OCI-LY3 (cell line): Measurements from ENCODE around the gene TMEM135.
"Not testable (repeated sequence)": the region's sequence is repeated elsewhere in the genome, so short reads cannot be mapped to it uniquely, and the experiment has no call there.

ENCODE experiments used
- H2AFZ ChIP-seq: fragments of 200-600, 300-600 bp; shearing (Covaris generic); 2 replicates; pipeline ENCODE4 v1.6.0; 2014; ENCODE audit warnings: antibody characterized with exemption, low read depth, low read length
- H3K27ac ChIP-seq: fragments of 200-600, 300-600 bp; sonication (generic); 2 replicates; pipeline ENCODE4 v1.5.1; 2014; ENCODE audit warnings: mild to moderate bottlenecking, low read length, moderate library complexity, mixed read lengths
- H3K27me3 ChIP-seq: fragments of 200-600, 300-600 bp; sonication (generic); 2 replicates; pipeline ENCODE4 v1.6.1; 2014; ENCODE audit warnings: low read depth, low read length, mixed read lengths
- H3K36me3 ChIP-seq: fragments of 200-600, 300-600 bp; sonication (generic); replicated peaks from 2 replicates; pipeline ENCODE3; 2014; ENCODE audit warnings: low read depth, low read length, mixed read lengths
- H3K4me1 ChIP-seq: fragments of 300-600, 200-600 bp; sonication (generic); 2 replicates; pipeline ENCODE4 v1.6.1; 2014; ENCODE audit warnings: low read length, mixed read lengths
- H3K4me2 ChIP-seq: fragments of 200-600, 300-600 bp; sonication (generic); 2 replicates; pipeline ENCODE4 v1.6.1; 2014; ENCODE audit warnings: low read length, mixed read lengths
- H3K4me3 ChIP-seq: fragments of 300-600, 200-600 bp; sonication (generic); 2 replicates; pipeline ENCODE4 v1.5.1; 2014; ENCODE audit warnings: antibody characterized with exemption, mild to moderate bottlenecking, low read length, moderate library complexity
- H3K79me2 ChIP-seq: fragments of 300-600, 200-600 bp; shearing (Covaris generic); 2 replicates; pipeline ENCODE4 v1.6.1; 2014; ENCODE audit warnings: mild to moderate bottlenecking, low read length, mixed read lengths
- H3K9ac ChIP-seq: fragments of 300-600, 200-600 bp; shearing (Covaris generic); 2 replicates; pipeline ENCODE4 v1.6.0; 2014; ENCODE audit warnings: mild to moderate bottlenecking, low read length, moderate library complexity
- H3K9me3 ChIP-seq: fragments of 200-600, 300-600 bp; shearing (Covaris generic); 2 replicates; pipeline ENCODE4 v1.6.1; 2014; ENCODE audit warnings: low read length, mixed read lengths; ENCODE audit not compliant: insufficient read depth
- H4K20me1 ChIP-seq: fragments of 200-600, 300-600 bp; sonication (generic); 2 replicates; pipeline ENCODE4 v1.6.1; 2016; ENCODE audit warnings: low read length, mixed read lengths; ENCODE audit not compliant: insufficient read depth
- CTCF ChIP-seq: fragments of 200-600, 300-600 bp; sonication (generic); IDR thresholded peaks from 2 replicates; pipeline ENCODE4 v1.5.1; 2014; ENCODE audit warnings: antibody characterized with exemption, low read length, low read depth
- EZH2phosphoT487 ChIP-seq: fragments of 200-600 bp; shearing (Covaris generic); IDR thresholded peaks from 2 replicates; pipeline ENCODE4 v1.6.1; 2018; ENCODE audit warnings: antibody characterized with exemption, mixed run types, low read depth

The TMEM135 gene

GRCh38 chr11:87101956-87102580 lies 64.3 kb downstream of the TMEM135 start:
- Histone ChIP-seq H3K4me1 (peaks cover 8% of the 10 kb centered on the region), H4K20me1 (no peaks in the 10 kb centered on the region), H3K79me2 (peaks cover 6% of the 10 kb centered on the region; the same call in 1 of the 2 replicates), H3K27ac (no peak overlapping the region), H2AFZ (no peak overlapping the region), H3K4me3 (no peak overlapping the region), H3K9me3 (no peaks in the 10 kb centered on the region), H3K9ac (no peak overlapping the region), H3K27me3 (no peaks in the 10 kb centered on the region), H3K4me2 (no peak overlapping the region), H3K36me3 (peaks cover 12% of the 10 kb centered on the region)
- no peak for TF ChIP-seq EZH2phosphoT487
- no peak for TF ChIP-seq CTCF

- H3K79me2 ChIP-seq, H3K4me2 ChIP-seq, H4K20me1 ChIP-seq, H2AFZ ChIP-seq, H3K27me3 ChIP-seq, H3K9ac ChIP-seq, H3K27ac ChIP-seq, H3K9me3 ChIP-seq, H3K4me3 ChIP-seq, H3K4me1 ChIP-seq: not testable (repeated sequence)
- H3K36me3 ChIP-seq: peaks cover 12% of the 10 kb centered on the region
Measured at GRCh38 chr11:87105826-87106225, 68.1 kb downstream of the TMEM135 start.

- not testable (repeated sequence) for H3K79me2 ChIP-seq, H4K20me1 ChIP-seq
Measured at GRCh38 chr11:87107379-87107778, 69.6 kb downstream of the TMEM135 start.

GRCh38 chr11:87110443-87111131 lies 72.9 kb downstream of the TMEM135 start:
- Histone ChIP-seq H3K9ac (no peak overlapping the region), H3K9me3 (no peaks in the 10 kb centered on the region), H2AFZ (no peak overlapping the region), H4K20me1 (no peaks in the 10 kb centered on the region), H3K27ac (no peak overlapping the region), H3K4me2 (no peak overlapping the region), H3K79me2 (peaks cover 3% of the 10 kb centered on the region; the same call in 1 of the 2 replicates), H3K4me3 (no peak overlapping the region), H3K27me3 (no peaks in the 10 kb centered on the region), H3K36me3 (peaks cover 4% of the 10 kb centered on the region), H3K4me1 (peaks cover 8% of the 10 kb centered on the region)
- TF ChIP-seq CTCF (no peak), EZH2phosphoT487 (no peak)

More at GRCh38 chr11:87107379-87107778, 69.6 kb downstream of the TMEM135 start:
- H3K4me1 ChIP-seq, H3K27me3 ChIP-seq, H3K9me3 ChIP-seq, H3K4me3 ChIP-seq, H3K27ac ChIP-seq, H3K4me2 ChIP-seq, H3K9ac ChIP-seq, H2AFZ ChIP-seq: not testable (repeated sequence)
- peaks cover 10% of the 10 kb centered on the region for H3K36me3 ChIP-seq

- no peak for TF ChIP-seq EZH2phosphoT487
- TF ChIP-seq CTCF: no peak
Measured at GRCh38 chr11:87114093-87114492, 76.4 kb downstream of the TMEM135 start.

More at GRCh38 chr11:87114093-87114492, 76.4 kb downstream of the TMEM135 start:
- no peaks in the 10 kb centered on the region for H3K27me3 ChIP-seq
- no peaks in the 10 kb centered on the region for H4K20me1 ChIP-seq
- no peak overlapping the region for H3K9ac ChIP-seq
- H3K79me2 ChIP-seq: no peaks in the 10 kb centered on the region; the same call in 1 of the 2 replicates
- no peaks in the 10 kb centered on the region for H3K36me3 ChIP-seq
- peaks cover 8% of the 10 kb centered on the region for H3K4me1 ChIP-seq
- H3K9me3 ChIP-seq: no peaks in the 10 kb centered on the region
- H2AFZ ChIP-seq: no peak overlapping the region
- H3K4me2 ChIP-seq: no peak overlapping the region
- no peak overlapping the region for H3K27ac ChIP-seq
- H3K4me3 ChIP-seq: no peak overlapping the region
